ENCODE data around the gene MYBPH.
A peak's percentile ranks its signal among the peaks of the same experiment; 100 is the strongest.

The MYBPH gene

DNA sequence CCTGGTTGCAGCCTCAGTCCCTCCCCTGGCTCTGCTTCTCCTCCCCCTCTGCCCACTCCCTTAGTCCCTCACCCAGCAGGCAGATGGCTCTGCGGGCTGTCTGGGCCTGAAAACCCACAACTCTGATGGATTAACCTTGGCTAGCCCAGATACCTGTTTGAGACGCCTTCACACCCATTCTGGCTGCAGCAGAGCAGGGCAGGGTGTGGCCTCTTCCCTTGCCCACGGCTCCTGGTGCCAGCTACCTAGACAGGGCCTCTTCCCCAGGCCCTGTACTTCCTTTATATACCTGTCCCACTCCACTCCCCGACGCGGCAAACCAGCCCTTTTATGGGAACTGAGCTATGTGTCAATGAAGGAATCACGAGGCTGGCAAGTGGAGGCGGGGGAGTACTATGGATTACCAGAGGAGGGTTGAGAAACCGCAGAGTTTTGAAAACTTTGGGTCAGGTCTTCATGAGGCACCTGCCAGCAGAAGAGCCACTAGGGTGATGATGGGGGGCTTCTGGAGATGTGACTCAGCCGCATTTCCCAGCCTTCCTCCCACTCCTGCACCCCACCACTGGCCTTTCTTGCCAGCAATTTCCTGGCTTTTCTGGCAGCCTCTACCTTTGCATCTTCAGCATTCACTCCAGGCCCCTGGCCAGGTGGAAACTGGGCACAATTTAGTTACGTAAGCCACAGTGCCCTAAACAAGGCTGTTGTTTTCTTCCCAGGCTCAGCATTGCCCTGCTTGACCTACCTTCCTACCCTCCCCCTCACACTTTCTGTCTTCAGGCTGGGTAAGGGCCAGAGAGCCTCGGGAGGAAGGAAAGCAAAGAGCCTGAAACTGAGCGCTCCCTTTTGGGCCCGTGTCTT lies 11.0 kb upstream of the MYBPH start, which contains the start of gene CHI3L1:
Gene CHI3L1 (minus strand): TSS at position 259 of the 858 bp plus-strand sequence. CDS start 81 bp downstream, at position 178.
- TF ChIP-seq, protein P1, sequence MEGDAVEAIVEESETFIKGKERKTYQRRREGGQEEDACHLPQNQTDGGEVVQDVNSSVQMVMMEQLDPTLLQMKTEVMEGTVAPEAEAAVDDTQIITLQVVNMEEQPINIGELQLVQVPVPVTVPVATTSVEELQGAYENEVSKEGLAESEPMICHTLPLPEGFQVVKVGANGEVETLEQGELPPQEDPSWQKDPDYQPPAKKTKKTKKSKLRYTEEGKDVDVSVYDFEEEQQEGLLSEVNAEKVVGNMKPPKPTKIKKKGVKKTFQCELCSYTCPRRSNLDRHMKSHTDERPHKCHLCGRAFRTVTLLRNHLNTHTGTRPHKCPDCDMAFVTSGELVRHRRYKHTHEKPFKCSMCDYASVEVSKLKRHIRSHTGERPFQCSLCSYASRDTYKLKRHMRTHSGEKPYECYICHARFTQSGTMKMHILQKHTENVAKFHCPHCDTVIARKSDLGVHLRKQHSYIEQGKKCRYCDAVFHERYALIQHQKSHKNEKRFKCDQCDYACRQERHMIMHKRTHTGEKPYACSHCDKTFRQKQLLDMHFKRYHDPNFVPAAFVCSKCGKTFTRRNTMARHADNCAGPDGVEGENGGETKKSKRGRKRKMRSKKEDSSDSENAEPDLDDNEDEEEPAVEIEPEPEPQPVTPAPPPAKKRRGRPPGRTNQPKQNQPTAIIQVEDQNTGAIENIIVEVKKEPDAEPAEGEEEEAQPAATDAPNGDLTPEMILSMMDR (IDR thresholded peaks at IDR 0.05; ENCODE audit: low read depth, low read length) = no peak
- TF ChIP-seq MAX (IDR thresholded peaks at IDR 0.05; ENCODE audit: low read depth, low read length) (peak; percentile 42; the same call in 1 of the 2 replicates), MYC (IDR thresholded peaks at IDR 0.05; ENCODE audit: low read depth, low read length) (no peak)
- peak within 1 kb of the TSS; percentile 39 for H3K4me3 ChIP-seq (ENCODE audit: low read depth, low read length)
- DNase-seq (ENCODE audit: low read depth) = peak; percentile 96

DNA sequence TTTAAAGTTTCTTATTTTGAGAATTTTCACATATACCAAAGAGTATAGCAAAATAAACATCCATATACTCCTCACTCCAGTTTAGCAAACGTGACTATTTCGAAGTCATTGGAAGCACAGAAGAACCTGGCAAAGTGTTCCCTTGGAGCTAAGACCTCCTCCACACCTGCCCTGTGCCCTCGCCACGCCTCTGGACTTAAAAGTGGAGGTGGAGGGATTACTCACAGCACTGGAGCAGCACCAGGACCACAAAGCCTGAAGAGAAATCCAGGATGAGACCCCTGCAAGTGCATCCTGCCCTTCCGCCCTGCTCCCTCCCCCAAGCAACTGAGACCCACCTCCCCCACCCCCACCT lies 10.4 kb upstream of the MYBPH start:
- DNase-seq (ENCODE audit: low read depth) = no peak
- no peak for TF ChIP-seq MAX (IDR thresholded peaks at IDR 0.05; ENCODE audit: low read depth, low read length)
- TF ChIP-seq, protein P1 (IDR thresholded peaks at IDR 0.05; ENCODE audit: low read depth, low read length) = no peak
- no peak for TF ChIP-seq POLR2A (IDR thresholded peaks at IDR 0.05; ENCODE audit: extremely low read depth, insufficient read length)
- TF ChIP-seq MYC (IDR thresholded peaks at IDR 0.05; ENCODE audit: low read depth, low read length) = no peak
- peak overlapping the region; percentile 39 for H3K4me3 ChIP-seq (ENCODE audit: low read depth, low read length)

- TF ChIP-seq MAX (IDR thresholded peaks at IDR 0.05; ENCODE audit: low read depth, low read length) (no peak), MYC (IDR thresholded peaks at IDR 0.05; ENCODE audit: low read depth, low read length) (no peak), POLR2A (IDR thresholded peaks at IDR 0.05; ENCODE audit: extremely low read depth, insufficient read length) (no peak)
- TF ChIP-seq, protein P1 (IDR thresholded peaks at IDR 0.05; ENCODE audit: low read depth, low read length) = no peak
- no peak for DNase-seq (ENCODE audit: low read depth)
- peak overlapping the region; percentile 30 for H3K4me3 ChIP-seq (ENCODE audit: low read depth, low read length)
Measured at GRCh38 chr1:203185585-203185984, 10.0 kb upstream of the MYBPH start.

GRCh38 chr1:203185061-203185461 lies 9.4 kb upstream of the MYBPH start:
- DNase-seq (ENCODE audit: low read depth) = no peak
- TF ChIP-seq MAX (IDR thresholded peaks at IDR 0.05; ENCODE audit: low read depth, low read length) (no peak), POLR2A (IDR thresholded peaks at IDR 0.05; ENCODE audit: extremely low read depth, insufficient read length) (no peak), MYC (IDR thresholded peaks at IDR 0.05; ENCODE audit: low read depth, low read length) (no peak)
- TF ChIP-seq, protein P1 (IDR thresholded peaks at IDR 0.05; ENCODE audit: low read depth, low read length) = no peak
- no peak overlapping the region for H3K4me3 ChIP-seq (ENCODE audit: low read depth, low read length)

GRCh38 chr1:203184467-203184866 lies 8.8 kb upstream of the MYBPH start:
- H3K4me3 ChIP-seq (ENCODE audit: low read depth, low read length) = no peak overlapping the region
- DNase-seq (ENCODE audit: low read depth) = no peak
- TF ChIP-seq POLR2A (IDR thresholded peaks at IDR 0.05; ENCODE audit: extremely low read depth, insufficient read length) (no peak), MAX (IDR thresholded peaks at IDR 0.05; ENCODE audit: low read depth, low read length) (no peak)
- TF ChIP-seq, protein P1 (IDR thresholded peaks at IDR 0.05; ENCODE audit: low read depth, low read length) = no peak
